GM11168 (cell line): ENCODE measurements around the gene CMAS.
"Not testable (repeated sequence)": the region's sequence is repeated elsewhere in the genome, so short reads cannot be mapped to it uniquely, and the experiment has no call there.

Source experiments
- in situ Hi-C: fragments of 300-500 bp; cut with MboI; formaldehyde crosslinking; loops from one replicate; pipeline ENCODE4 v1.12.0; 2022; ENCODE audit warnings: low sequenced_read_pairs; ENCODE audit not compliant: unreplicated experiment

CMAS gene

DNA sequence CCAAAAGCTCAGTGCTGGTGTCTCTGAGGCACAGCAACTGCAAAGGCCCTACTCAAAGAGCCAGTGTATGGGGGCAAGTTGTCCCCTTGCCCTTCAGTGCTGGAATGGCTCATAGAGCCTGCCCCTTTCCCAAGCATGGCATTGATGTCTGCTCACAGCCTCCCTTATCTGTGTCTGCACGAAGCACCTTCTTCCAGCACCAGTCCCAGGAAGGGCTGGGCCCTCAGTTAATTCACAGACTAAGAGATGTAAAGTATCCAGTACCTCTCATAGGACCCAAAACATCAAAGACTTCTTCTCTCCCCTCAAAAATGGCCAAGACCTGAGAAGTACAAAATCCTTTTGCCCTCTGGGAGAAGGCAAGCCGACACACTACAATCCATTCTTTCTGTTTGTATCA is 1.6 kb upstream of the CMAS start:
- in situ Hi-C loops, result no loop called here

- in situ Hi-C loops, result no loop called here
Observed at GRCh38 chr12:22046968-22047390, 961 bp downstream of the CMAS start.

GRCh38 chr12:22047494-22047893 is 1.5 kb downstream of the CMAS start:
- in situ Hi-C loops, result no loop called here

GRCh38 chr12:22048351-22049041 is 2.5 kb downstream of the CMAS start:
- in situ Hi-C loops, result no loop called here

DNA sequence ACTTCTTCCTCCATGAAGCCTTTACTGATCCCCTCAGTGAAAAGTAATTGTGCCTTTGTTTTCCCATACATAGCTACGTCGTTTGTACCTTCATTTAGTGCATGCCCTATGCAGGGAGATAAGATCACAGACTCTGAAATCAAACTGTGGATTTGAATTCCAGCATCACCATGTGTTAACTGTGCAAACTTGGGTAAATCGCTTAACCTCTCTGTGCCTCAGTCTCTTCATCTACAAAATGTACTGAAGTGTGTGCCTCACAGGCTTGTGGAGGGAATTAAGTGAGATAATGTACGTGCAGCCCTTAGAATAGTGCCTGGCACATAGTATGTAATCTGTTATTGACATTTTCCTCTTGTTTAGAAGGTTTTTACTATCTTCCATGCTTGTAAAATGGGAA is 4.1 kb downstream of the CMAS start:
- in situ Hi-C loops, result no loop called here

- in situ Hi-C loops, result no loop called here
Observed at GRCh38 chr12:22051114-22051698, 5.2 kb downstream of the CMAS start.

GRCh38 chr12:22052994-22053393 is 7.0 kb downstream of the CMAS start:
- in situ Hi-C loops, result not testable (repeated sequence)

DNA sequence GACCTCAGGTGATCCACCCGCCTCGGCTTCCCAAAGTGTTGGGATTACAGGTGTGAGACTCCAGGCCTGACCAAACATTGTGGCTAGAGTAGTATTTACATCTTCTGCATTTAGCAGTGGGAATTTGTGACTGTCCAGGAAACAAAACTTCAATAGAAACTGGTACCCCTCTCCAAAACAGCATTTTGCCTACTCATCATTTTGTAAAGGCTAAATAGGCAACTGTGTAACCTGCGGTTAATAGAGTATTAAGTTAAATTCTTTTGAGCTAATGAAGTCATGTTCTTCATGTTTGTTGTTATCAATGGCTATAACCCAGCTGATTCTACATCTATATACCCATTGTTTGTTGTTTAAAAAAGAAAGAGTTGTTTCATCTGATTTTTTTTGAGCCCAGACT is 8.1 kb downstream of the CMAS start:
- in situ Hi-C loops, result no loop called here

DNA sequence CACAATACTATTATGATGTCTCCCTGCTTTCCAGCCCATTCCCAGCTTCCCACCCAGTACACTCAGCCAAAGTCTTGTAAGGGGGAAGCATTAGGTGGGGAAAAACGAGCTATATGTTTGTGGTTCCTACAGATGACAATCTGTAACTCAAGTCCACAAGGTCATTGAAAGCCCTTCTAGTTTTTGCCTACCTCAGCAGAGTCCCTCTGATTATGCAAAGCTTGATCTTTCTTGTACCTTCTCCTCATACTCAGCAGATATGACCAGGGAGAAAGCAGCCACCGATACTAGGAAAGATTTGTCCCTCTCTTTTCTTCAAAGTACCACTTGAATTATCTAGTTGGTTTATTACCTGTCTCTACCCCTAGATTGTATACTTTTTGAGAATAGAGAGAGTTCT is 10.6 kb downstream of the CMAS start:
- in situ Hi-C loops, result no loop called here

DNA sequence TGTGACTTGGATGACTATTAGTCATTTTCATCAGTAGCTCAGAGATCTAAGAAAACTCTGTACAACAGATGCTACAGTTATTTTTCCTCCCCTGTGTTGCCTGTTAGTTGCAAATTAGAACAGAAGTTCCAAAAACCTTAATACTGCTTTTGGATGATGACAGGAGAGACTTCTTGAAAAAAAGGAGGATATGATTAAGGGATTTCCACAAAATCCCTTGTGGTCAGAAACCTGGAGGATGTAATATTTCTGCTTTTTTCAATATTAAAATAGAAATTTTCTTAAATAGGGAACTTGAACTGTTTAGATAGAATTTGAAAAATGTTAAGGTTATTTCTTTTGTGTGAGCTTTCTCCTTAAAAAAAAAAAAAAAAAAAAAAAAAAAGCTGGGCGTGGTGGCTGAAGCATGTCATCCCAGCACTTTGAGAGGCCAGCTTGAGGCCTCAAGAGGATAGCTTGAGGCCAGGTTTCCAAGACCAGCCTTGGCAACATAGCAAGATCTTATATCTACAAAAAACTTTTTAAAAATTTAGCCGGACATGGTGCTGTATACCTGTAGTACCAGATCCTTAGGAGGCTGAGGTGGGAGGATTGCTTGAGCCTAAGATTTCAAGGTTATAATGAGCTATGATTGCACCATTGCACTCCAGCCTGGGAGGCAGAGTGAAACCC is 14.1 kb downstream of the CMAS start:
- in situ Hi-C loops, result no loop called here

- in situ Hi-C loops, result no loop called here
Observed at GRCh38 chr12:22064968-22065367, 18.9 kb downstream of the CMAS start.

DNA sequence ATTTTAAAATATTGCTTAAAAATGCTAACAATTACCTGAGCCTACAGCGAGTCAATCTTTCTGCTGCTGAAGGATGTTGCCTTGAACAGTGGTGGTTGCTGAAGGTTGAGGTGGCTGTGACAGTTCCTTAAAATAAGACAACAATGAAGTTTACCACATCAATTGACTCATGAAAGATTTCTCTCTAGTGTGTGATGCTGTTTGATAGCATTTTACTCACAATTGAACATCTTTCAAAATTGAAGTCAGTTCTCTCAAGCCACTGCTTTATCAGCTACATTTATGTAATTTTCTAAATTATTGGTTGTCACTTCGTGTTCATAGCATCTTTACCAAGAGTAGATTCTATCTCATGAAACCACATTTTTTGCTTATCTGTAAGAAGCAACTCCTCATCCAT is 20.3 kb downstream of the CMAS start:
- in situ Hi-C loops, result no loop called here

DNA sequence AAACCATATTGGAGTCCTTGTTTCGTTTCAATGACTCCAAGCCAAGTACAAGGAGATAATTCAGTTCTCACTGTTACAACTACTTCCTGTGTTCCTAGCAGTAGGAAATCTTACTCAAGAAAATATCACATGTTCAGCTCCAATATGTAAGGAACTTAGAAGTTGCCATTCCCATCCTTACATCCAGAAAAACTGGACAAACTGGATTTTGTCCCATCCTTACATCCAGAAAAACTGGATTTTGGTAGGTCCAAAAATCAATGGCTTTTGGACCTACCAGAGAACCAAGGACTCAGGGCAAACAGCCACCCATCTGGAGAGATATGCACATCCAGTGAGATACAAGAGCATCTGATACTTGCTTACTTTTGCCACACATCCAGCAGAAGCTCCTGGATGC is 23.8 kb downstream of the CMAS start:
- in situ Hi-C loops, result no loop called here

DNA sequence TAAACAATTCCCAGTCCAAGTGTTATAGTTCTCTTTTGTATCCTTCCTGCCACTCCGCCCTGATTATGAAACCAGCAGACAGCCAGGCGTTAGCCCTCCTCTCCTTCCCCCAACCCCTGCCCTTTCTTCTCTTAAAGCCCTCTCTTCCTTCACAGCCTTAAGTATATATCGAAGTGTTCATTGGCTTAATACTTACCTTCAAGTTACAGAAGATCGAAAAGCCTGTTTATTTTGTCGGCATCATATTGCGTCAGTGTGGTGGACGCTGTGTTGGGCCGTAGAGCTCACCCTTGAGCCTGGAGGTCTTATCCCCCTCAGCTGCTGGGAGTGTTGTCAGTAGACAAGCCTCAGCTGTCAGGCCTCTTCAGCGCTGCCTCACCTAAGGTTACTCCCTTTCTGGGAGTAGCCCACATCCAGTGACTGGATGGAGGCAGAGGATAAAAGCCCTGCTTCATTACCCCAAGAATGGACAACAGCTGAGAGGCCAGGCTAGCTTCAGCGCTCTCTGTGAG is 36.2 kb downstream of the CMAS start:
- in situ Hi-C loops, result loop anchor here (25.0 kb wide), 2 partner anchors 255 to 930 kb away; partner anchors contain the start of gene ST8SIA1

- in situ Hi-C loops, result loop anchor here (25.0 kb wide), 2 partner anchors 254 to 929 kb away; partner anchors contain the start of gene ST8SIA1
Observed at GRCh38 chr12:22083167-22083566, 37.1 kb downstream of the CMAS start.

DNA sequence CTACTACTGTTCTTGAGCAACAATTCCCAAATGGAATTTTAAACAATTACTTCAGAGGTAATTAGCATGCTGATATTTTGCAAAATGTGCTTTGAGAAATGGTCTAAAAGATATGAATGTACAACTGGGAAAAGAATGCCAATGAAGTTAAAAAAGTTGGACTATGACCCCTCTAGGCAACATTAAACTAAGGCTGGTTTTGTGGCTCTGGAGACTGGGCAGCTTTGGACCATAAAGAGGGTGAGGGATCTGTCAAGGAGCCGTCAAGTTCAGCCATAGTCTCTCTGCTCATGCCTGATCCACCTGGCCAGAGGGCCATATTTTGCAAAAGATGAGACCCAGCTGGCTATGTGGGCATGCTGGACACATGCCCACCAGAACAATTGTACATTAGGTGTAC is 38.8 kb downstream of the CMAS start:
- in situ Hi-C loops, result loop anchor here (25.0 kb wide), 2 partner anchors 252 to 927 kb away; partner anchors contain the start of gene ST8SIA1

DNA sequence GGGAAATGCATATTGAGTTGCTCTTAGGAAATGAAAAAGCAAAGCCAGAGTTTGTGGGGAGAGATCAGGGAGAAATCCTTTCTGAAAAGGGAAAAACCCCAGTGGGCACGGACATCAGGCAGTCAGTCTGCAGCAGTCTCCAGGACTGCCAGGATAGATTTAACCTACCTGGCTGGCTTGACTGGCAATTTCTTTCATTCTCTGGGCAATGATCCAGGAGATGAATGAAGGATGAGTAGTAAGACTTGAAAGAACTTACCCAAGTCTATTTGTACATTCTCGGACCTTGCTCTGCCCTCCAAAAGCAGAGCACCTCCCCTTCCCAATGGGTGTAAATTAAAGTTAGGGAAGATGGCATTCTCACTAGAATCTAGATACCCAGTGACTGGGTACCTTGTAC is 42.9 kb downstream of the CMAS start:
- in situ Hi-C loops, result loop anchor here (25.0 kb wide), 2 partner anchors 248 to 923 kb away; partner anchors contain the start of gene ST8SIA1

GRCh38 chr12:22089486-22089885 is 43.5 kb downstream of the CMAS start:
- in situ Hi-C loops, result loop anchor here (25.0 kb wide), 2 partner anchors 248 to 923 kb away; partner anchors contain the start of gene ST8SIA1

- in situ Hi-C loops, result loop anchor here (10.0 to 25.0 kb wide), 3 partner anchors 238 to 913 kb away; partner anchors contain the start of gene ST8SIA1
Observed at GRCh38 chr12:22099062-22099461, 53.0 kb downstream of the CMAS start.

GRCh38 chr12:22100958-22101748 is 55.1 kb downstream of the CMAS start:
- in situ Hi-C loops, result no loop called here
